ENCODE data around the gene CREG2. TPM values are rescaled to one million over a fixed set of nuclear protein-coding genes. Genes with fewer than 3 reads are reported as not detected.

The CREG2 gene
- polyA plus RNA-seq, 4 donors: under 0.01 to 6.8 (median 0.24) TPM; not detected in 1

DNA sequence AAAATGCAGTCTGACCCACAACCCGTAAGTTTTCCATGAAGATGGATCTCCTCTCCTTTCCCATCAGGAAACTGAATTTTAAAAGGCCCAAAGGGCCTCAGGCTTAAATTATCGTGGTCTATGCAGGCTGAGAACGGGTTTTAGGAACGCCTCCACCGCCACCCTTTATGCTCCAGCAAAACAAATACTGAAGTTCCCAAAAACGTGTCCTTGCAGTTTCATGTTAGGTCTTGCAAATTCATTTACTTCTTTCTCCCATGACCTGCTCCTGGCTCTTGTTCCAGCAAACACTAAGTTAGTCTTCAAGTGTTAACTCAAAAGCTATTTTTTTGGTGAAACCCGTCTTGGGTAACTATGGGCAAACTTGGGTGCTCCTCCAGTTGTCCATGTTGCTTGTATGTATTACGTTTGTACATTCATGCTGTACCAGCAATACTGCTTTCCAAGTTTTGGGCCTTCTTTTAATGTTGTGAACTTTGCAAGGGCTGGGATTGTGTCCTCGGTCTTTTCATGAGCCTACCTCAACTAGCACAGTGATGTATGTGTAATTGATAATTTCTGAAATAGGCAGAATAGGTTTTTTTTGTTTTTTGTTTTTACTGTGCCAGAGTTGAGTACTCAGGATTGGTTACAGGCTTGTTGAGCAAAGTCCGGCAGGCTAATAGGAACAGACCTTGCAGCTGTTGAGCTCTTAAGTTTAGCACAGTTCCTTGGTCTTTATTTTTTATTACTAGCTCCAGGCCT lies 77.0 kb downstream of the CREG2 start:
- DNase-seq: peak in 1 of 2 donors; percentile 54
- no peaks in the 10 kb centered on the region for H3K9me3 ChIP-seq (ENCODE audit: control insufficient read depth in 2 of 2, insufficient read depth in 1 of 2, low read depth in 1 of 2, low read length in 1 of 2)
- H3K27me3 ChIP-seq (ENCODE audit: control insufficient read depth in 3 of 3, insufficient read depth in 3 of 3, low read length in 3 of 3): no peaks in the 10 kb centered on the region
- no peaks in the 10 kb centered on the region for H3K36me3 ChIP-seq (ENCODE audit: control insufficient read depth in 3 of 3, insufficient read depth in 2 of 3, low read depth in 1 of 3, low read length in 3 of 3)
- H3K27ac ChIP-seq (ENCODE audit: low read depth in 1 of 3, low read length in 2 of 3): peak overlapping the region; percentile 30 to 71 (median 32)
- WGBS, 3 donors: 50 to 73% (median 67%) methylated on average over 10 of the region's 10 CpGs
- FAIRE-seq: no peak
- no peak overlapping the region for H3K4me3 ChIP-seq (ENCODE audit: low read depth in 1 of 3, low read length in 3 of 3)
- peaks cover 9 to 23% (median 13%) of the 10 kb centered on the region in 3 donors for H3K4me1 ChIP-seq (ENCODE audit: control insufficient read depth in 3 of 3, insufficient read depth in 2 of 3, low read depth in 1 of 3, low read length in 2 of 3)

DNA sequence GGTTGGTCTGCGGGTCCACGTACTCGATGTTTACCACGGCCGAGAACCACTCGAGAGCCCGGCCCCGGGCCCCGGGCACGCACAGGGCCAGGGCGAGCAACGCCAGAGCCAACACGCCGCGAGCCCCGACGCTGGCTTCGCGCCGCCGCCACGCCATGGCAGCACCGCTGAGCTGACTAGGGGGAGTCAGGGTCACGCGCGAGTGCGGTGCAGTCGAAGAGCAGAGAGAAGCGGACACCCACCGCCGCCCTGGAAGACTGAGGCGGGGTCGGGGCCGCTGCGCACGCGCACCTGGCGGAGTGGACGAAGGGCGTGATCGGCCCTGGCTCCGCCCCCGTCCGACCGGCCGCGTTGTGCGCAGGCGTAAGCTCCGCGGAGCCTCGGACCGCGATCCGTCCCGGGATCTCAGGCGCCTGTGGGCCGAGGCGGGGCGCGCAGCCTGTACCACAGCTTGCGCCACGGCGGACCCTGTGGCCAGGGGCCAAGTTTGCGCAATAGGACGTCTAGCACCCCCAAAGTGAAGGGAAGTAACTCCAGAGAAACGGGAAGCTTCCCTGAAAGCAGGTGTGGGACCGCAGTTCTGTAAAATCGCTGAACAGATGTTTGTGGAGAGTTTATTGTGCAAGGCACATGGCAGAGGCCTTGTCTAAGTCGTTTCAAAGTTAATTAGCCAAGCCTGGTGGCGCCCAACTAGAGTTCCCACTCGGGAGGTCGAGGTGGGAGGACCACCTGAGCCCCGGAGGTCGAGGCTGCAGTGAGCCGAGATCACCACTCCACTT lies 78.7 kb downstream of the CREG2 start, which contains the start of gene RNF149:
TSS of gene RNF149 (minus strand) at position 270 of the 779 bp plus-strand sequence. CDS start at position 157, 113 bp downstream.
- H3K36me3 ChIP-seq (ENCODE audit: control insufficient read depth in 3 of 3, insufficient read depth in 2 of 3, low read depth in 1 of 3, low read length in 3 of 3): no peaks in the 10 kb centered on the region
- 1 to 2% (median 2%) methylated on average over 70 to 76 of the region's 76 CpGs for WGBS, 3 donors
- peak; percentile 92 to 97 for DNase-seq
- no peak for FAIRE-seq
- peaks cover 9 to 23% (median 18%) of the 10 kb centered on the region in 3 donors for H3K4me1 ChIP-seq (ENCODE audit: control insufficient read depth in 3 of 3, insufficient read depth in 2 of 3, low read depth in 1 of 3, low read length in 2 of 3)
- H3K27me3 ChIP-seq (ENCODE audit: control insufficient read depth in 3 of 3, insufficient read depth in 3 of 3, low read length in 3 of 3): no peaks in the 10 kb centered on the region
- peak within 1 kb of the TSS; percentile 80 to 91 (median 82) for H3K4me3 ChIP-seq (ENCODE audit: low read depth in 1 of 3, low read length in 3 of 3)
- H3K9me3 ChIP-seq (ENCODE audit: control insufficient read depth in 2 of 2, insufficient read depth in 1 of 2, low read depth in 1 of 2, low read length in 1 of 2): no peaks in the 10 kb centered on the region
- H3K27ac ChIP-seq (ENCODE audit: low read depth in 1 of 3, low read length in 2 of 3): peak within 1 kb of the TSS; percentile 85 to 97 (median 85)

GRCh38 chr2:101307950-101308431 lies 79.3 kb downstream of the CREG2 start:
- H3K27me3 ChIP-seq (ENCODE audit: control insufficient read depth in 3 of 3, insufficient read depth in 3 of 3, low read length in 3 of 3): no peaks in the 10 kb centered on the region
- no peaks in the 10 kb centered on the region for H3K9me3 ChIP-seq (ENCODE audit: control insufficient read depth in 2 of 2, insufficient read depth in 1 of 2, low read depth in 1 of 2, low read length in 1 of 2)
- no peak for FAIRE-seq
- peak overlapping the region; percentile 77 to 97 (median 85) for H3K27ac ChIP-seq (ENCODE audit: low read depth in 1 of 3, low read length in 2 of 3)
- DNase-seq: peak; percentile 34 to 77
- peak overlapping the region; percentile 80 to 91 (median 82) for H3K4me3 ChIP-seq (ENCODE audit: low read depth in 1 of 3, low read length in 3 of 3)
- H3K4me1 ChIP-seq (ENCODE audit: control insufficient read depth in 3 of 3, insufficient read depth in 2 of 3, low read depth in 1 of 3, low read length in 2 of 3): peaks cover 9 to 23% (median 19%) of the 10 kb centered on the region in 3 donors
- H3K36me3 ChIP-seq (ENCODE audit: control insufficient read depth in 3 of 3, insufficient read depth in 2 of 3, low read depth in 1 of 3, low read length in 3 of 3): peaks cover 0 to 2% (median 0%) of the 10 kb centered on the region in 3 donors
- WGBS, 3 donors: 0% methylated on average over 52 to 57 of the region's 57 CpGs

DNA sequence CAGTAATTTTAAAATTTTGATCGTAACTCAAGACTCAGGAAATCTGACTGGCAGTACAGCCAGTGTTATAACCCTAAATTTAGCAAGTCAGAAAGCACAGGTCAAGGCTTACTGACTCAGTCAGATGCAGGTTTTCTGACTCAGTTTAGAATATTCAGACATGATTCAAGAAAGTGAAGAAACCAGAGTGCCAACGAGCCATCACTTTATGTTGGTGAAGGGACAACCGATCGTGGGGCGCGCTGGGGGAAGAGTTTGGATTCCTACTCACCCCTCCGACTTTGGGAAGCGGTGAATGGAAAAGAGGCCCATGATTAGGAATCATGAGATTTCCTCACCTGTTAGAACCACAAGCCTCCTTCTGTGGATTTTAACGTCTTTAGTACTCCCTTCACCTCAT lies 79.8 kb downstream of the CREG2 start:
- peaks cover 0 to 6% (median 0%) of the 10 kb centered on the region in 3 donors for H3K36me3 ChIP-seq (ENCODE audit: control insufficient read depth in 3 of 3, insufficient read depth in 2 of 3, low read depth in 1 of 3, low read length in 3 of 3)
- FAIRE-seq (no peak), DNase-seq (no peak)
- 5 to 24% (median 6%) methylated on average over 9 of the region's 9 CpGs for WGBS, 3 donors
- no peaks in the 10 kb centered on the region for H3K27me3 ChIP-seq (ENCODE audit: control insufficient read depth in 3 of 3, insufficient read depth in 3 of 3, low read length in 3 of 3)
- H3K4me3 ChIP-seq (ENCODE audit: low read depth in 1 of 3, low read length in 3 of 3): peak overlapping the region; percentile 80 to 91 (median 82)
- peak overlapping the region; percentile 77 to 97 (median 85) for H3K27ac ChIP-seq (ENCODE audit: low read depth in 1 of 3, low read length in 2 of 3)
- peaks cover 9 to 23% (median 21%) of the 10 kb centered on the region in 3 donors for H3K4me1 ChIP-seq (ENCODE audit: control insufficient read depth in 3 of 3, insufficient read depth in 2 of 3, low read depth in 1 of 3, low read length in 2 of 3)
- no peaks in the 10 kb centered on the region for H3K9me3 ChIP-seq (ENCODE audit: control insufficient read depth in 2 of 2, insufficient read depth in 1 of 2, low read depth in 1 of 2, low read length in 1 of 2)

GRCh38 chr2:101306410-101306809 lies 80.9 kb downstream of the CREG2 start:
- H3K4me1 ChIP-seq (ENCODE audit: control insufficient read depth in 3 of 3, insufficient read depth in 2 of 3, low read depth in 1 of 3, low read length in 2 of 3): peaks cover 9 to 23% (median 21%) of the 10 kb centered on the region in 3 donors
- no peaks in the 10 kb centered on the region for H3K9me3 ChIP-seq (ENCODE audit: control insufficient read depth in 2 of 2, insufficient read depth in 1 of 2, low read depth in 1 of 2, low read length in 1 of 2)
- H3K27me3 ChIP-seq (ENCODE audit: control insufficient read depth in 3 of 3, insufficient read depth in 3 of 3, low read length in 3 of 3): no peaks in the 10 kb centered on the region
- peak overlapping the region; percentile 25 to 82 (median 80) for H3K4me3 ChIP-seq (ENCODE audit: low read depth in 1 of 3, low read length in 3 of 3)
- H3K36me3 ChIP-seq (ENCODE audit: control insufficient read depth in 3 of 3, insufficient read depth in 2 of 3, low read depth in 1 of 3, low read length in 3 of 3): peaks cover 0 to 6% (median 0%) of the 10 kb centered on the region in 3 donors
- DNase-seq (peak in 1 of 2 donors; percentile 28), FAIRE-seq (no peak)
- peak overlapping the region; percentile 34 to 91 (median 64) for H3K27ac ChIP-seq (ENCODE audit: low read depth in 1 of 3, low read length in 2 of 3)
- 7 to 39% (median 9%) methylated on average over 7 of the region's 7 CpGs for WGBS, 3 donors

DNA sequence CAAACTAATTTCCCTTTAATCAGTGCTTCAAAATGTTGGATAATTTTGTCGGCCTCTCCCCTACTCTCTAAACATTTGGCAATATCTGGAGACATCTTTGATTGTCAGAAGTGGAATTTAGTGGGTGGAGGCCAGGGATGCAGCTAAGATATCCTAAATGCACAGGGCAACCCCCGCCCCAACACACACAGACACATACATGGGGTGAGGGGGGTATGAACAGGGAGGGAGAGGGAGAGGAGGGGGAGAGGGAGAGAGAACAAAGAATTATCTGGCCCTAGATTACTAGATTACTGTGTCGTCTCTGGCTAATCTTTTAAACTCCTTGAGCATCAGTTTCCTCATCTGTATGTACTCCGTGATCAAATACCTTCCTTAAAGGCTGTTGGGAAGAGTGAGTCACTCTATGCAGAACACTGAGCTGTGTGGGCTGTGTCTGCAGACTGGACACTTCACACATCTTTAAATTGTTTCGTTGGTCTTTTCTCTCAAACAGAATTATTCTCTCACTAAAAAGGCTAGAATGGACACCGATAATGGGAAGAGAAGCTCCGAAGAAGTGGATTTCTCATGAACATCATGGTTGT lies 81.7 kb downstream of the CREG2 start:
- FAIRE-seq (no peak), DNase-seq (peak in 1 of 2 donors; percentile 35)
- WGBS, 3 donors: 58 to 67% (median 62%) methylated on average over 7 of the region's 7 CpGs
- H3K27ac ChIP-seq (ENCODE audit: low read depth in 1 of 3, low read length in 2 of 3): peak overlapping the region in 2 of 3 donors; percentile 34 to 35
- peaks cover 0 to 8% (median 0%) of the 10 kb centered on the region in 3 donors for H3K36me3 ChIP-seq (ENCODE audit: control insufficient read depth in 3 of 3, insufficient read depth in 2 of 3, low read depth in 1 of 3, low read length in 3 of 3)
- peaks cover 5 to 18% (median 16%) of the 10 kb centered on the region in 3 donors for H3K4me1 ChIP-seq (ENCODE audit: control insufficient read depth in 3 of 3, insufficient read depth in 2 of 3, low read depth in 1 of 3, low read length in 2 of 3)
- H3K4me3 ChIP-seq (ENCODE audit: low read depth in 1 of 3, low read length in 3 of 3): peak overlapping the region in 1 of 3 donors; percentile 82
- no peaks in the 10 kb centered on the region for H3K27me3 ChIP-seq (ENCODE audit: control insufficient read depth in 3 of 3, insufficient read depth in 3 of 3, low read length in 3 of 3)
- no peaks in the 10 kb centered on the region for H3K9me3 ChIP-seq (ENCODE audit: control insufficient read depth in 2 of 2, insufficient read depth in 1 of 2, low read depth in 1 of 2, low read length in 1 of 2)

DNA sequence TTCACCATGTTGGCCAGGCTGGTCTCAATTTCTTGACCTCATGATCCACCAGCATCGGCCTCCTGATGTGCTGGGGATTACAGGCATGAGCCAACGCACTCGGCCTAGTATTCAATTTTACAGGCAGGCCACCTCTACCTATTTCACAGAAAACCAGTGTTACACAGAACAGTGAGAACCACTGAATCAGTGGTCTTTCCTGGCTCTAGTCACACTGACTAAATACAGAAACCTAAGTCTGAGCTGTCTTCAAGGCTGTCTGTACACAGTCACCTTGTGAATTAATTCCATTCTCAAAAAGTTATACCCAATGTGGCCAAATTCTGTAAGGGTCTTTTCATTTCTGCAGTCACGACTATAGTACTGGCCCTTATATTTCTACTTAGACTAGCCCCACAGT lies 82.3 kb downstream of the CREG2 start:
- H3K27me3 ChIP-seq (ENCODE audit: control insufficient read depth in 3 of 3, insufficient read depth in 3 of 3, low read length in 3 of 3): no peaks in the 10 kb centered on the region
- WGBS, 3 donors: 65 to 80% (median 72%) methylated on average over 4 of the region's 4 CpGs
- peaks cover 0 to 8% (median 0%) of the 10 kb centered on the region in 3 donors for H3K36me3 ChIP-seq (ENCODE audit: control insufficient read depth in 3 of 3, insufficient read depth in 2 of 3, low read depth in 1 of 3, low read length in 3 of 3)
- no peak for DNase-seq
- H3K27ac ChIP-seq (ENCODE audit: low read depth in 1 of 3, low read length in 2 of 3): no peak overlapping the region
- H3K9me3 ChIP-seq (ENCODE audit: control insufficient read depth in 2 of 2, insufficient read depth in 1 of 2, low read depth in 1 of 2, low read length in 1 of 2): no peaks in the 10 kb centered on the region
- peaks cover under 1 to 17% (median 11%) of the 10 kb centered on the region in 3 donors for H3K4me1 ChIP-seq (ENCODE audit: control insufficient read depth in 3 of 3, insufficient read depth in 2 of 3, low read depth in 1 of 3, low read length in 2 of 3)
- no peak for FAIRE-seq
- peak overlapping the region in 1 of 3 donors; percentile 82 for H3K4me3 ChIP-seq (ENCODE audit: low read depth in 1 of 3, low read length in 3 of 3)

DNA sequence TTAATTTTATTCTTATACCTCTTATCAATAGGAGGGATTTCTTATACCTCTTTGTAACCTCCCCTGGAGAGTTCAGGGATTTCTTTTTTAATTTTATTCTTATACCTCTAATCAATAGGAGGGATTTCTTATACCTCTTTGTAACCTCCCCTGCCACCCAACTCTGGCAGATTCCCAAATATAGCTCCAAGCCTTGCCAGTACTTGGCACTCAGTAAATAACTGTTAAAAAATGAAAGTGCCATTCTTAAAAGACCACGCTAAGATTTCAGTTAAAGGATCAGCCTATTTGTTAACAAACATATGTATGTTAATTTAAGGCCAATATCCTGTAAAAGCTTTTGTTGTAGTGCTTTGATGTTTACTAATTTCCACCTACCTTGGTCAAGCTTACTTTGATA lies 83.6 kb downstream of the CREG2 start:
- Histone ChIP-seq H3K27ac (ENCODE audit: low read depth in 1 of 3, low read length in 2 of 3) (no peak overlapping the region), H3K27me3 (ENCODE audit: control insufficient read depth in 3 of 3, insufficient read depth in 3 of 3, low read length in 3 of 3) (no peaks in the 10 kb centered on the region), H3K4me1 (ENCODE audit: control insufficient read depth in 3 of 3, insufficient read depth in 2 of 3, low read depth in 1 of 3, low read length in 2 of 3) (peaks cover 0 to 21% (median 6%) of the 10 kb centered on the region in 3 donors), H3K4me3 (ENCODE audit: low read depth in 1 of 3, low read length in 3 of 3) (no peak overlapping the region), H3K9me3 (ENCODE audit: control insufficient read depth in 2 of 2, insufficient read depth in 1 of 2, low read depth in 1 of 2, low read length in 1 of 2) (no peaks in the 10 kb centered on the region), H3K36me3 (ENCODE audit: control insufficient read depth in 3 of 3, insufficient read depth in 2 of 3, low read depth in 1 of 3, low read length in 3 of 3) (peaks cover 0 to 11% (median 0%) of the 10 kb centered on the region in 3 donors)
- DNase-seq (no peak), FAIRE-seq (no peak)
- WGBS, 3 donors: 76 to 87% (median 80%) methylated on average over 1 of the region's 1 CpG
